HepG2 (cell line): ENCODE measurements around the gene NDUFB5. TPM values are rescaled to one million over a fixed set of nuclear protein-coding genes. Genes with fewer than 3 reads are reported as not detected.

ENCODE experiments used
- ATAC-seq: fragments of 200-7000 bp; cut with Tn5 transposase; 3 replicates; pipeline ENCODE4 v1.9.1; 2020; ENCODE audit warnings: mild to moderate bottlenecking, moderate library complexity
- BruUV-seq: library from RNA; stranded (reverse); fragments of 400-500 nt; replicated peaks from 2 replicates; lab custom pipeline; 2021; lab: Mats Ljungman, UMichigan
- CTCF ChIA-PET: fragments of 300-600 bp; formaldehyde crosslinking; extraction: SDS; loops from one replicate; lab custom pipeline; 2021; ENCODE audit warnings: low total read pairs, inconsistent platforms, low intra/inter-chr PET ratio; lab: Yijun Ruan, JAX
- POLR2A ChIA-PET: fragments of 350-600 bp; sonication (Branson Sonifier 250); formaldehyde crosslinking; loops from one replicate; lab custom pipeline; 2020; ENCODE audit warnings: antibody characterized with exemption, inconsistent platforms; lab: Yijun Ruan, JAX
- DNase-seq: peaks from one replicate; pipeline ENCODE4 v3.0.0-alpha.2; 2015; ENCODE audit warnings: low spot score
- FAIRE-seq: peaks from 3 replicates; lab custom pipeline; 2011; peaks lifted over from hg19 to GRCh38; lab: Jason Lieb, UNC
- H2AFZ ChIP-seq: one replicate; pipeline ENCODE4 v1.6.1; 2011; ENCODE audit warnings: low read length, inconsistent platforms
- H3K27ac ChIP-seq: fragments of 300-600 bp; 3 replicates; pipeline ENCODE4 v1.8.0; 2011; ENCODE audit warnings: mixed run types, mild to moderate bottlenecking, mixed read lengths, low read length, inconsistent platforms; ENCODE audit not compliant: insufficient read depth; ENCODE audit errors: extremely low read length
- H3K27me3 ChIP-seq, 2 experiments: fragments of 200-600 bp in 1 of 2; 2 replicates in 1 of 2; 3 replicates in 1 of 2; pipeline versions ENCODE4 v1.6.0 to v1.8.0; 2011; ENCODE audit warnings: low read length in 2 of 2, mild to moderate bottlenecking in 2 of 2, moderate library complexity in 2 of 2, inconsistent platforms in 1 of 2; ENCODE audit not compliant: insufficient read depth in 2 of 2, control insufficient read depth in 1 of 2
- H3K36me3 ChIP-seq, 2 experiments: fragments of 200-600 bp in 1 of 2; replicated peaks in 1 of 2; 2 replicates in 1 of 2; 3 replicates in 1 of 2; pipeline versions ENCODE4 v1.5.1 to v1.8.0; 2011; ENCODE audit warnings: low read length in 2 of 2, inconsistent platforms in 1 of 2; ENCODE audit not compliant: insufficient read depth in 2 of 2, control insufficient read depth in 1 of 2
- H3K4me1 ChIP-seq: 2 replicates; pipeline ENCODE4 v1.5.1; 2012; ENCODE audit warnings: low read length, inconsistent platforms; ENCODE audit not compliant: insufficient read depth
- H3K4me2 ChIP-seq: 2 replicates; pipeline ENCODE4 v1.6.0; 2011; ENCODE audit warnings: low read depth, low read length, inconsistent platforms
- H3K4me3 ChIP-seq, 3 experiments: fragments of 200-600 bp in 1 of 3; sonication (generic), shearing (Covaris generic) in 1 of 3; replicated peaks in 1 of 3; 2 replicates each; pipeline ENCODE4 v1.5.1; 2011 to 2016; ENCODE audit warnings: low read length in 3 of 3, inconsistent platforms in 2 of 3, low read depth in 2 of 3, mild to moderate bottlenecking in 2 of 3, control low read depth in 1 of 3, mixed read lengths in 1 of 3; ENCODE audit not compliant: insufficient read depth in 1 of 3
- H3K79me2 ChIP-seq: one replicate; pipeline ENCODE4 v1.6.1; 2011; ENCODE audit warnings: low read length, inconsistent platforms; ENCODE audit not compliant: insufficient read depth
- H3K9ac ChIP-seq: 2 replicates; pipeline ENCODE4 v1.6.0; 2011; ENCODE audit warnings: mild to moderate bottlenecking, low read depth, low read length, inconsistent platforms; ENCODE audit not compliant: insufficient read depth
- H3K9me3 ChIP-seq: 2 replicates; pipeline ENCODE4 v1.5.1; 2012; ENCODE audit warnings: mild to moderate bottlenecking, low read length
- H4K20me1 ChIP-seq: 2 replicates; pipeline ENCODE4 v1.6.0; 2011; ENCODE audit warnings: inconsistent platforms, mild to moderate bottlenecking, low read length, moderate library complexity; ENCODE audit not compliant: insufficient read depth
- CBX5 ChIP-seq: sonication (generic); formaldehyde crosslinking; IDR thresholded peaks from 2 replicates; pipeline ENCODE4 v1.4.0; 2020; ENCODE audit warnings: missing genetic modification reagents, borderline replicate concordance
- HBP1 ChIP-seq: IDR thresholded peaks from 2 replicates; pipeline ENCODE4 v1.6.1; 2016; ENCODE audit warnings: low read depth, control low read depth
- HOXA9 ChIP-seq: sonication (generic); formaldehyde crosslinking; IDR thresholded peaks from 2 replicates; pipeline ENCODE4 v1.8.1; 2022; ENCODE audit warnings: missing genetic modification reagents, mild to moderate bottlenecking, moderate library complexity, borderline replicate concordance
- KAT8 ChIP-seq: IDR thresholded peaks from 2 replicates; pipeline ENCODE4 v1.6.1; 2016; ENCODE audit warnings: missing genetic modification reagents, missing compliant biosample characterization
- KDM5B ChIP-seq: sonication (generic); formaldehyde crosslinking; IDR thresholded peaks from 2 replicates; pipeline ENCODE4 v1.4.0; 2020; ENCODE audit warnings: missing genetic modification reagents, mild to moderate bottlenecking, borderline replicate concordance
- MTF2 ChIP-seq: sonication (generic); formaldehyde crosslinking; IDR thresholded peaks from 2 replicates; pipeline ENCODE4 v1.5.0; 2020; ENCODE audit warnings: missing genetic modification reagents, borderline replicate concordance
- ONECUT2 ChIP-seq: sonication (generic); formaldehyde crosslinking; IDR thresholded peaks from 2 replicates; pipeline ENCODE4 v1.4.0; 2020; ENCODE audit warnings: missing genetic modification reagents
- SETDB1 ChIP-seq: sonication (generic); formaldehyde crosslinking; IDR thresholded peaks from 2 replicates; pipeline ENCODE4 v1.5.1; 2020; ENCODE audit warnings: missing genetic modification reagents, mild to moderate bottlenecking, borderline replicate concordance
- SMC3 ChIP-seq: IDR thresholded peaks from 2 replicates; pipeline ENCODE4 v1.6.1; 2011; ENCODE audit warnings: low read length, improper control_type of control experiment
- SRF ChIP-seq: IDR thresholded peaks from 2 replicates; pipeline ENCODE4 v1.6.1; 2011; ENCODE audit warnings: mild to moderate bottlenecking, low read depth, low read length, moderate library complexity
- ZFP36 ChIP-seq: fragments of 150-350 bp; IDR thresholded peaks from 2 replicates; pipeline ENCODE4 v1.6.1; 2018; ENCODE audit warnings: borderline replicate concordance, low read length, low read depth; ENCODE audit not compliant: partially characterized antibody
- ZNF256 ChIP-seq: sonication (generic); formaldehyde crosslinking; conservative IDR thresholded peaks from 2 replicates; pipeline ENCODE4 v1.4.0; 2020; ENCODE audit warnings: missing genetic modification reagents
- ZNF264 ChIP-seq: sonication (generic); formaldehyde crosslinking; IDR thresholded peaks from 2 replicates; pipeline ENCODE4 v1.4.0; 2020; ENCODE audit warnings: missing genetic modification reagents
- ZNF704 ChIP-seq: sonication (generic); formaldehyde crosslinking; IDR thresholded peaks from 2 replicates; pipeline ENCODE4 v1.8.1; 2023; ENCODE audit warnings: mild to moderate bottlenecking, inconsistent platforms, moderate library complexity, missing genetic modification reagents, borderline replicate concordance
- ZSCAN31 ChIP-seq: sonication (generic); formaldehyde crosslinking; IDR thresholded peaks from 2 replicates; pipeline ENCODE4 v1.5.0; 2020; ENCODE audit warnings: low read depth, mild to moderate bottlenecking, missing genetic modification reagents
- WGBS: methylation state at CpG from one replicate; pipeline ENCODE4 v1.1.6; 2017; ENCODE audit warnings: low lambda C conversion rate; 5-methylcytosine and 5-hydroxymethylcytosine counted together
- in situ Hi-C: cut with HindIII; loops from 2 replicates; pipeline ENCODE4 v1.10.0; 2017; ENCODE audit warnings: low pct_unique_long_range_greater_than_20kb; ENCODE audit not compliant: extremely low pct_ligation_motif_present
- intact Hi-C: fragments of 100-400 bp; cut with micrococcal nuclease; formaldehyde crosslinking; loops from one replicate; pipeline ENCODE4 v1.10.0; 2022; ENCODE audit not compliant: unreplicated experiment
- polyA plus RNA-seq, 8 experiments: library from polyadenylated mRNA; depleted of rRNA in 3 of 8; stranded (reverse) in 7 of 8; unstranded in 1 of 8; fragments of >200 nt; fragmentation: Illumina TruSeq in 4 of 8; extraction: Trizol in 4 of 8; gene quantifications; 2 replicates each; pipeline versions ENCODE4 v1.2.1 to v1.2.3, GENCODE V29; 2011 to 2016; ENCODE audit warnings: low read depth in 4 of 8, missing spikeins in 1 of 8, mixed read lengths in 1 of 8; ENCODE audit not compliant: insufficient read depth in 1 of 8
- total RNA-seq, 5 experiments: library from RNA; depleted of rRNA; stranded (reverse); fragments of >200 nt; fragmentation: Illumina TruSeq; extraction: Trizol; gene quantifications; 2 replicates each; pipeline ENCODE4 v1.2.3, GENCODE V29; 2016; ENCODE audit warnings: low read depth in 1 of 5
- TF ChIP-seq, protein P1 (sequence below): sonication (generic); formaldehyde crosslinking; IDR thresholded peaks from 2 replicates; pipeline ENCODE4 v1.5.1; 2020; ENCODE audit warnings: missing genetic modification reagents, mild to moderate bottlenecking, borderline replicate concordance
- TF ChIP-seq, protein P2 (sequence below), 2 experiments: sonication (generic) in 1 of 2; formaldehyde crosslinking in 1 of 2; IDR thresholded peaks; 2 replicates each; pipeline versions ENCODE4 v1.4.0 to v1.6.1; 2016 to 2020; ENCODE audit warnings: borderline replicate concordance in 1 of 2, low read depth in 1 of 2, mild to moderate bottlenecking in 1 of 2, missing genetic modification reagents in 1 of 2

NDUFB5 gene
- total and polyA plus RNA-seq, 2 of the 13 experiments (the other 11 are each of a cell fraction or from before 2014, with no cell fraction given): 43.3 to 120 TPM

GRCh38 chr3:179670311-179670710 lies 65.7 kb downstream of the NDUFB5 start:
- H3K4me2 ChIP-seq: no peak overlapping the region
- no peak for FAIRE-seq
- peaks cover 58% of the 10 kb centered on the region for H3K4me1 ChIP-seq
- H4K20me1 ChIP-seq: no peaks in the 10 kb centered on the region; the same call in 1 of the 2 replicates
- 99% methylated on average over 8 of the region's 8 CpGs for WGBS
- intact Hi-C loops: no loop called here
- H3K36me3 ChIP-seq: no peaks in the 10 kb centered on the region; a peak in 2 of 5 replicates
- peaks cover 91% of the 10 kb centered on the region for H3K79me2 ChIP-seq
- BruUV-seq: no TSS peak
- in situ Hi-C loops: no loop called here
- H3K4me3 ChIP-seq: no peak overlapping the region
- H2AFZ ChIP-seq: no peak overlapping the region
- ATAC-seq: no peak
- ChIA-PET POLR2A (no interaction called here), CTCF (no interaction called here)
- no peaks in the 10 kb centered on the region for H3K9me3 ChIP-seq
- no peak overlapping the region for H3K9ac ChIP-seq
- H3K27ac ChIP-seq: no peak overlapping the region
- DNase-seq: no peak
- no peaks in the 10 kb centered on the region for H3K27me3 ChIP-seq
- TF ChIP-seq ZNF256 (no peak), CBX5 (CRISPR knock-in tag) (no peak), SRF (no peak), KDM5B (CRISPR knock-in tag) (no peak), ZFP36 (no peak), HOXA9 (no peak), ZNF704 (no peak), SETDB1 (no peak), SMC3 (no peak), KAT8 (CRISPR knock-in tag) (no peak), ZNF264 (CRISPR knock-in tag) (no peak), MTF2 (CRISPR knock-in tag) (no peak), HBP1 (CRISPR knock-in tag) (no peak), ZSCAN31 (CRISPR knock-in tag) (no peak), ONECUT2 (CRISPR knock-in tag) (no peak)
- TF ChIP-seq, protein P1, sequence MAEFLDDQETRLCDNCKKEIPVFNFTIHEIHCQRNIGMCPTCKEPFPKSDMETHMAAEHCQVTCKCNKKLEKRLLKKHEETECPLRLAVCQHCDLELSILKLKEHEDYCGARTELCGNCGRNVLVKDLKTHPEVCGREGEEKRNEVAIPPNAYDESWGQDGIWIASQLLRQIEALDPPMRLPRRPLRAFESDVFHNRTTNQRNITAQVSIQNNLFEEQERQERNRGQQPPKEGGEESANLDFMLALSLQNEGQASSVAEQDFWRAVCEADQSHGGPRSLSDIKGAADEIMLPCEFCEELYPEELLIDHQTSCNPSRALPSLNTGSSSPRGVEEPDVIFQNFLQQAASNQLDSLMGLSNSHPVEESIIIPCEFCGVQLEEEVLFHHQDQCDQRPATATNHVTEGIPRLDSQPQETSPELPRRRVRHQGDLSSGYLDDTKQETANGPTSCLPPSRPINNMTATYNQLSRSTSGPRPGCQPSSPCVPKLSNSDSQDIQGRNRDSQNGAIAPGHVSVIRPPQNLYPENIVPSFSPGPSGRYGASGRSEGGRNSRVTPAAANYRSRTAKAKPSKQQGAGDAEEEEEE (CRISPR knock-in tag): no peak
- TF ChIP-seq, protein P2, sequence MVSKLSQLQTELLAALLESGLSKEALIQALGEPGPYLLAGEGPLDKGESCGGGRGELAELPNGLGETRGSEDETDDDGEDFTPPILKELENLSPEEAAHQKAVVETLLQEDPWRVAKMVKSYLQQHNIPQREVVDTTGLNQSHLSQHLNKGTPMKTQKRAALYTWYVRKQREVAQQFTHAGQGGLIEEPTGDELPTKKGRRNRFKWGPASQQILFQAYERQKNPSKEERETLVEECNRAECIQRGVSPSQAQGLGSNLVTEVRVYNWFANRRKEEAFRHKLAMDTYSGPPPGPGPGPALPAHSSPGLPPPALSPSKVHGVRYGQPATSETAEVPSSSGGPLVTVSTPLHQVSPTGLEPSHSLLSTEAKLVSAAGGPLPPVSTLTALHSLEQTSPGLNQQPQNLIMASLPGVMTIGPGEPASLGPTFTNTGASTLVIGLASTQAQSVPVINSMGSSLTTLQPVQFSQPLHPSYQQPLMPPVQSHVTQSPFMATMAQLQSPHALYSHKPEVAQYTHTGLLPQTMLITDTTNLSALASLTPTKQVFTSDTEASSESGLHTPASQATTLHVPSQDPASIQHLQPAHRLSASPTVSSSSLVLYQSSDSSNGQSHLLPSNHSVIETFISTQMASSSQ (IDR thresholded peaks at IDR 0.05; ENCODE audit: low read depth): no peak
- TF ChIP-seq, protein P2 (CRISPR knock-in tag; IDR thresholded peaks at IDR 0.05; ENCODE audit: borderline replicate concordance): no peak
